Right atrium auricular region (tissue), 2 donors: ENCODE results near the gene HCFC1. TPM values are rescaled to one million over a fixed set of nuclear protein-coding genes. Genes with fewer than 3 reads are reported as not detected.

Source experiments
- DNase-seq: peaks from one replicate; pipeline ENCODE4 v3.0.0-alpha.2; 2019; ENCODE audit warnings: low spot score
- H3K27ac ChIP-seq, 2 donors: fragments of 200-600 bp; sonication (generic); 1 replicate in 1 of 2; 2 replicates in 1 of 2; pipeline ENCODE4 v1.5.1; 2016 to 2019
- H3K27me3 ChIP-seq, 2 donors: fragments of 200-600 bp; sonication (generic); one replicate each; pipeline versions ENCODE4 v1.5.1 to v1.6.0; 2017 to 2019
- H3K36me3 ChIP-seq: fragments of 200-600 bp; sonication (generic); one replicate; pipeline ENCODE4 v1.5.1; 2016
- H3K4me1 ChIP-seq, 2 donors: fragments of 200-600 bp; sonication (generic); one replicate each; pipeline versions ENCODE4 v1.5.1 to v1.6.0; 2017 to 2019
- H3K4me3 ChIP-seq, 2 donors: fragments of 200-600 bp; sonication (generic); 1 replicate in 1 of 2; 2 replicates in 1 of 2; pipeline ENCODE4 v1.5.1; 2017 to 2019; ENCODE audit warnings: mild to moderate bottlenecking in 1 of 2, moderate library complexity in 1 of 2
- H3K9me3 ChIP-seq, 2 donors: fragments of 200-600 bp; sonication (generic); one replicate each; pipeline ENCODE4 v1.5.1; 2019
- total RNA-seq, 2 donors: library from RNA; depleted of rRNA; stranded (reverse); fragments of >200 nt; gene quantifications; one replicate each; pipeline ENCODE4 v1.1.0, GENCODE V29; 2016
- TF ChIP-seq, protein P1 (sequence below), 2 donors: fragments of 200-600 bp; sonication (generic); IDR thresholded peaks; one replicate each; pipeline ENCODE4 v1.5.1; 2019; ENCODE audit warnings: antibody characterized with exemption in 2 of 2

HCFC1 gene
- total RNA-seq, 2 donors from 2014 or later, result 40.8 to 54.7 TPM

DNA sequence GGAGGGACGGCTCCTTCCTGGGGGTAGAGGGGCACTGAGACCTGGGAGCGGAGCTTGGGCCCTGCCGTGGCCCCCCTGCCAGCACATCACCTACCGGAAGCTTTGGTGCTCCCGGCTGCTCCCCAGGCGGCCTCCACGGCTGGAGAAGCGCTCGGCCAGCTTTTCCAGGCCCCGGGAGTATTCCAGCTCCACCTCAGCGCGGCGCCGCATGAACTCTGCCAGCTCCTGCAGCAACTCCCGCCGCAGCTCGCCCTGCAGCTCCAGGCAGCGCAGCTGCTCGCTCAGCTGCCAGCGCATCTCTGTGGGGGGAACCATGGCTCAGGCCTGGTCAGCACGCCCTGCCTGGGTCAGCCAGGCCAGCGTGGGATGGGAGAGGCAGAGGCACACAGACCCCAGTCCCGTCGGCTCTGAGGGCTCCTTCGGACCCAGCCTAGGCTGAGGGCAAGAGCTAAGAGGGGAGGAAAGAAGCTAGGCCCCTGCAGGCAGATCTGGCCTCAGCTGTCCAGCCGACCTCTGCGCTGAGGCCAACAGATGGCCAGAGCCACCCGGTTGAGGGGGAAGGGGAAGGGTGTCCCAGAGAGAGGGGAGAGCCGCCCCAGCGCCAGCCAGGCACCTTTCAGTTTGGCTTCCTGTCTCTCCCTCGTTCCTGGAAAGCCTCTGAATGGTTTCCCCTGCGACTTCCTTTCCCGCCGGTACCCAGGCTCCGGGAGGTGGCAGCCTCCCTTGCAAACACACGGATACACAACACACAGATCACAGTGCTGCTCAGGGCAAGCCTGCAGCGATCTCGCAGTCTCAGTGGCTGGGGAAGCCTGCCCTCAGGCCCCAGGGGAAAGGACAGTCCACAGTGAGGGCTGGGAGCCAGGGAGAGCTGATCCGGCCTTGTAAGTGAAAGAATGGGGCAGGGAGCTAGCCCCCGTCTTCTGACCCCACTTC lies 49.8 kb downstream of the HCFC1 start:
- no peaks in the 10 kb centered on the region for H3K9me3 ChIP-seq
- no peak for DNase-seq
- no peak overlapping the region for H3K4me3 ChIP-seq
- no peak overlapping the region for H3K27ac ChIP-seq
- TF ChIP-seq, protein P1, sequence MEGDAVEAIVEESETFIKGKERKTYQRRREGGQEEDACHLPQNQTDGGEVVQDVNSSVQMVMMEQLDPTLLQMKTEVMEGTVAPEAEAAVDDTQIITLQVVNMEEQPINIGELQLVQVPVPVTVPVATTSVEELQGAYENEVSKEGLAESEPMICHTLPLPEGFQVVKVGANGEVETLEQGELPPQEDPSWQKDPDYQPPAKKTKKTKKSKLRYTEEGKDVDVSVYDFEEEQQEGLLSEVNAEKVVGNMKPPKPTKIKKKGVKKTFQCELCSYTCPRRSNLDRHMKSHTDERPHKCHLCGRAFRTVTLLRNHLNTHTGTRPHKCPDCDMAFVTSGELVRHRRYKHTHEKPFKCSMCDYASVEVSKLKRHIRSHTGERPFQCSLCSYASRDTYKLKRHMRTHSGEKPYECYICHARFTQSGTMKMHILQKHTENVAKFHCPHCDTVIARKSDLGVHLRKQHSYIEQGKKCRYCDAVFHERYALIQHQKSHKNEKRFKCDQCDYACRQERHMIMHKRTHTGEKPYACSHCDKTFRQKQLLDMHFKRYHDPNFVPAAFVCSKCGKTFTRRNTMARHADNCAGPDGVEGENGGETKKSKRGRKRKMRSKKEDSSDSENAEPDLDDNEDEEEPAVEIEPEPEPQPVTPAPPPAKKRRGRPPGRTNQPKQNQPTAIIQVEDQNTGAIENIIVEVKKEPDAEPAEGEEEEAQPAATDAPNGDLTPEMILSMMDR (IDR thresholded peaks at IDR 0.05), result no peak
- no peaks in the 10 kb centered on the region for H3K36me3 ChIP-seq
- no peaks in the 10 kb centered on the region for H3K27me3 ChIP-seq
- H3K4me1 ChIP-seq, result peaks cover 0 to 38% of the 10 kb centered on the region in 2 donors

- no peak overlapping the region for H3K4me3 ChIP-seq
- H3K27ac ChIP-seq, result no peak overlapping the region
- peaks cover 0 to 32% of the 10 kb centered on the region in 2 donors for H3K4me1 ChIP-seq
- H3K27me3 ChIP-seq, result no peaks in the 10 kb centered on the region
- H3K36me3 ChIP-seq, result no peaks in the 10 kb centered on the region
- no peak for DNase-seq
- no peaks in the 10 kb centered on the region for H3K9me3 ChIP-seq
- TF ChIP-seq, protein P1 (IDR thresholded peaks at IDR 0.05), result no peak
Measured at GRCh38 chrX:153921070-153921469, 50.5 kb downstream of the HCFC1 start.

DNA sequence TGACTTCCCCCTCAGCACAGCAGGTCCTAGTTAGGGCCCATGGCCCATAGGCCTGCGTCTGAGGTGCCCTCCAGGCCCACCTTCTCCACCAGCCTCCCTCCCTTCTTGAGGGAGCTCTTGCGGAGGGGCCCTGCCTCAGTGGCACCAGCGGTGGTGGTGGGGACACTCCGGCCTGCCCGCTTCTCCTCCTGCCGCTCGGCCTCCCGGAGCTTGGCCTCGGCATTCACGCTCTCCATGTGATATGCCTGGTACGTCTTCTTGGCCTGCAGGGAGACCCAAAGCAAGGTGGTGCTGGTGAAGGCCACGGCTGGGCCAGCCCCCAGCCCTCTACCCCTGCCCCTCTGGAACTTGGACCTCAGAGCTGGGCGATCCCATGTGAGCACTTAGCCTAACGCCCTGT lies 51.1 kb downstream of the HCFC1 start:
- no peaks in the 10 kb centered on the region for H3K27me3 ChIP-seq
- H3K36me3 ChIP-seq, result no peaks in the 10 kb centered on the region
- TF ChIP-seq, protein P1 (IDR thresholded peaks at IDR 0.05), result no peak
- DNase-seq, result no peak
- H3K4me3 ChIP-seq, result no peak overlapping the region
- no peak overlapping the region for H3K27ac ChIP-seq
- H3K9me3 ChIP-seq, result no peaks in the 10 kb centered on the region
- H3K4me1 ChIP-seq, result peaks cover 0 to 32% of the 10 kb centered on the region in 2 donors

GRCh38 chrX:153919281-153919680 lies 52.3 kb downstream of the HCFC1 start:
- H3K4me1 ChIP-seq, result peaks cover 0 to 27% of the 10 kb centered on the region in 2 donors
- no peak overlapping the region for H3K4me3 ChIP-seq
- H3K9me3 ChIP-seq, result no peaks in the 10 kb centered on the region
- H3K36me3 ChIP-seq, result no peaks in the 10 kb centered on the region
- H3K27ac ChIP-seq, result no peak overlapping the region
- no peaks in the 10 kb centered on the region for H3K27me3 ChIP-seq
- no peak for DNase-seq
- TF ChIP-seq, protein P1 (IDR thresholded peaks at IDR 0.05), result no peak

DNA sequence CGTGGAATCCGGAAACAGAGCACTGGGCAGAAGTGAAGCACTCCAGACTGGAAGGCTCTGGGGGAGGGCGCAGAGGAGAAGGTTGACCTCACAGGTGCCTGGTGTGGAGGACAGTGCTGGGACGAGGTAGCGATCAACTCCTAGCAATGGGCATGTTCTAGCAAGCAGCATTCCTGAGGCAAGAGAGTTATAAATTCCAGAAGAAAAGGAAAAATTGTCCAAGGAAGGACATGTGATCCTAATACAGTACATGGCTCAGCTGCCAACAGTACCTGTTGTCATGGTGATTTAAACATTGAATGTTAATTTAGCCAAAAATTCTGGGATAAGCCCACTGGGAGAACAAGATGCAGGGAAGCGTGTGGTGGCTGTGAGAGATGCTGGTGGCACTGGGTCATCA lies 53.7 kb downstream of the HCFC1 start:
- H3K36me3 ChIP-seq, result no peaks in the 10 kb centered on the region
- TF ChIP-seq, protein P1 (IDR thresholded peaks at IDR 0.05), result no peak
- no peak for DNase-seq
- H3K27me3 ChIP-seq, result no peaks in the 10 kb centered on the region
- H3K4me3 ChIP-seq, result no peak overlapping the region
- peaks cover 0 to 14% of the 10 kb centered on the region in 2 donors for H3K4me1 ChIP-seq
- H3K9me3 ChIP-seq, result no peaks in the 10 kb centered on the region
- H3K27ac ChIP-seq, result no peak overlapping the region
